ENCODE results near the gene ALPK3. TPM values are rescaled to one million over a fixed set of nuclear protein-coding genes. Genes with fewer than 3 reads are reported as not detected.

The ALPK3 gene
- total RNA-seq, 1 experiment from 2014 or later = 0.07 TPM

DNA sequence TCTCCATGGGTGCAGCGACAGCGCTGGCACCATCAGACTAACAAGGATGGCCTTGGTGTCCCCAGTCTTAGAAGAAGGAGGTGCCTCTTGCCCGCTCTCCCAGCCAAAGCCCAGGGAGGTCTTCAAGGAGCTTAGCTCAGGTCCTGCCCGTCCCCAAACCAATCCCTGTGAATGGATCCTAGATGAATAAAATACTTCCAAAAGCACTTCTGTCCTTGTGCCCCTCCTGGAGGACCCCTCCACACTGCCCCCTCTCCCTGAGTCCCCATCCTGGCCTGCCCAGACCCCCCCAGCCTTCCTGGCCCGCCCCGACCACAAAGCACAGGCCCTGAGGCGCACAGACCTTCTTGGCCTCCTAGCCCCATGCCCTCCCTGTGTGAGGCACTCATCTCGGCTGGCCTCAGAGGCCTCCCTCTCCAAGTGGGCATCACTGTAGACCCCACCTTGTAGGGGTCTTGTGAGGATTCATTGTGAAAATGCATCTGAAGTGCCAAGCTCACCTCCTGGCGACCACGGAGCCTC is 75.7 kb downstream of the ALPK3 start:
- H3K4me1 Mint-ChIP-seq (ENCODE audit: insufficient read depth, unreplicated experiment) = no peaks in the 10 kb centered on the region
- TF ChIP-seq, protein P1, sequence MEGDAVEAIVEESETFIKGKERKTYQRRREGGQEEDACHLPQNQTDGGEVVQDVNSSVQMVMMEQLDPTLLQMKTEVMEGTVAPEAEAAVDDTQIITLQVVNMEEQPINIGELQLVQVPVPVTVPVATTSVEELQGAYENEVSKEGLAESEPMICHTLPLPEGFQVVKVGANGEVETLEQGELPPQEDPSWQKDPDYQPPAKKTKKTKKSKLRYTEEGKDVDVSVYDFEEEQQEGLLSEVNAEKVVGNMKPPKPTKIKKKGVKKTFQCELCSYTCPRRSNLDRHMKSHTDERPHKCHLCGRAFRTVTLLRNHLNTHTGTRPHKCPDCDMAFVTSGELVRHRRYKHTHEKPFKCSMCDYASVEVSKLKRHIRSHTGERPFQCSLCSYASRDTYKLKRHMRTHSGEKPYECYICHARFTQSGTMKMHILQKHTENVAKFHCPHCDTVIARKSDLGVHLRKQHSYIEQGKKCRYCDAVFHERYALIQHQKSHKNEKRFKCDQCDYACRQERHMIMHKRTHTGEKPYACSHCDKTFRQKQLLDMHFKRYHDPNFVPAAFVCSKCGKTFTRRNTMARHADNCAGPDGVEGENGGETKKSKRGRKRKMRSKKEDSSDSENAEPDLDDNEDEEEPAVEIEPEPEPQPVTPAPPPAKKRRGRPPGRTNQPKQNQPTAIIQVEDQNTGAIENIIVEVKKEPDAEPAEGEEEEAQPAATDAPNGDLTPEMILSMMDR (IDR thresholded peaks at IDR 0.05; ENCODE audit: unreplicated experiment) = no peak
- peaks cover 14% of the 10 kb centered on the region for H3K27me3 Mint-ChIP-seq (ENCODE audit: insufficient read depth, unreplicated experiment)
- ChIA-PET POLR2A (no interaction called here), CTCF (interaction anchor here (0.9 kb wide), 1 partner anchor 20 kb away, joined by 4 read pairs; no protein-coding TSS in a partner anchor)
- DNase-seq (ENCODE audit: unreplicated experiment) = no peak
- H3K4me3 Mint-ChIP-seq (ENCODE audit: unreplicated experiment) = no peak overlapping the region
- BruUV-seq (replicated peaks) = no TSS peak
- H3K9me3 Mint-ChIP-seq (ENCODE audit: unreplicated experiment) = no peaks in the 10 kb centered on the region
- intact Hi-C loops (cut with micrococcal nuclease) = no loop called here
- no peaks in the 10 kb centered on the region for H3K36me3 Mint-ChIP-seq (ENCODE audit: insufficient read depth, unreplicated experiment)
- H3K27ac Mint-ChIP-seq (ENCODE audit: low read depth, unreplicated experiment) = no peak overlapping the region

DNA sequence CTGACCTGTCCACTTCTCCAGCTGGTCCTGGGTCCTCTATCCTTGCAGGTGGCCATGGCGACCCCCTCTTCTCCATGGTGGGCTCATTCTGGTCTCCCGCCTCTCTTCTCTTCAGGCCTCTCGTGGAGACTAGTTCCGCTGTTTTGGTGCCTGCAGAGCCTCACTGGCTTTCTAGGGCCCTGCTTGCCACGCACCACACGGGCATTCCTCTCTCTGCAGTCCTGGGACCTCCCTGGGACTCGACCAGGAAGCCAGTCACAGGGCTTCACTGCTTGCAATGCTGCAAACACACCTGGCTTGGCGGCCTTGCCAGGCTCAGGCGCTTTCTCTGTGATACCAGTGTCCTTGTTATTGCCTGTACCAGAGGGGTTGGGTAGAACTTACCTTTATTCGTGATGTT is 76.5 kb downstream of the ALPK3 start:
- Mint-ChIP-seq H3K4me3 (ENCODE audit: unreplicated experiment) (no peak overlapping the region), H3K36me3 (ENCODE audit: insufficient read depth, unreplicated experiment) (no peaks in the 10 kb centered on the region), H3K4me1 (ENCODE audit: insufficient read depth, unreplicated experiment) (no peaks in the 10 kb centered on the region), H3K9me3 (ENCODE audit: unreplicated experiment) (no peaks in the 10 kb centered on the region), H3K27ac (ENCODE audit: low read depth, unreplicated experiment) (no peak overlapping the region), H3K27me3 (ENCODE audit: insufficient read depth, unreplicated experiment) (peaks cover 21% of the 10 kb centered on the region)
- BruUV-seq (replicated peaks) = no TSS peak
- CTCF ChIA-PET = interaction anchor here (0.7 to 0.9 kb wide), 2 partner anchors 10 to 19 kb away, joined by 3 to 4 read pairs; no protein-coding TSS in a partner anchor
- POLR2A ChIA-PET = interaction anchor here (0.6 kb wide), 1 partner anchor 86 kb away, joined by 3 read pairs; no protein-coding TSS in a partner anchor
- DNase-seq (ENCODE audit: unreplicated experiment) = no peak
- intact Hi-C loops (cut with micrococcal nuclease) = no loop called here
- TF ChIP-seq, protein P1 (IDR thresholded peaks at IDR 0.05; ENCODE audit: unreplicated experiment) = no peak

DNA sequence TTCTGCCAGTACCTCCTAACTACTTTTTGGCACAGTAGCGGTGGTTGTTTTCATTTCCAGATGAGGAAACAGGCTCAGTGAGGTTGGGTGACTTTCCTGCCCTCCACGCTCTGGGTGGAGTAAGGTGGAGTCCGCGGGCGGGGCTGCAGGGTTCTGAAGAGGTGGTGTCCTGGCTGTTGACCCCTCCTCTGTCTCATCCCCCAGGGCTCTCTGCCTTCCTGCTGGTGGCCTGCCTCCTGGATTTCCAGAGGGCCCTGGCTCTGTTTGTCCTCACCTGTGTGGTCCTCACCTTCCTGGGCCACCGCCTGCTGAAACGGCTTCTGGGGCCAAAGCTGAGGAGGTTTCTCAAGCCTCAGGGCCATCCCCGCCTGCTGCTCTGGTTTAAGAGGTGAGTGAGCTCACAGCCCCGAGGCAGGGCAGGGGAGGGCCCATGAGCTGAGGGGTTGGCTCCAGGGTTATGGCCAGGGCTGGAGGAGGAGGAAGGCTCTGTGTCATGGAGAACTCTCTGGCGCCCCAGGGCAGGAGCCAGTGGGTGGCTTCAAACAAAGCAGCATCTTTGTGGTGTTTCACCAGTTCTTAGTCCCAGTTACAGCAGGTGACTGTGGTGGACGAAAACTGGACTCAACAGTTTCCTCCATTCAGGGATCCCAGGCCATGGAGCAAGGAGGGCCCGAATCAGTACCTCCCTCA is 77.7 kb downstream of the ALPK3 start:
- Mint-ChIP-seq H3K36me3 (ENCODE audit: insufficient read depth, unreplicated experiment) (no peaks in the 10 kb centered on the region), H3K4me3 (ENCODE audit: unreplicated experiment) (no peak overlapping the region), H3K27ac (ENCODE audit: low read depth, unreplicated experiment) (no peak overlapping the region), H3K4me1 (ENCODE audit: insufficient read depth, unreplicated experiment) (no peaks in the 10 kb centered on the region), H3K9me3 (ENCODE audit: unreplicated experiment) (no peaks in the 10 kb centered on the region), H3K27me3 (ENCODE audit: insufficient read depth, unreplicated experiment) (peaks cover 34% of the 10 kb centered on the region)
- BruUV-seq (replicated peaks) = no TSS peak
- CTCF ChIA-PET = interaction anchor here (0.6 kb wide), 1 partner anchor 22 kb away, joined by 3 read pairs; no protein-coding TSS in a partner anchor
- intact Hi-C loops (cut with micrococcal nuclease) = no loop called here
- POLR2A ChIA-PET = no interaction called here
- DNase-seq (ENCODE audit: unreplicated experiment) = no peak
- TF ChIP-seq, protein P1 (IDR thresholded peaks at IDR 0.05; ENCODE audit: unreplicated experiment) = no peak

DNA sequence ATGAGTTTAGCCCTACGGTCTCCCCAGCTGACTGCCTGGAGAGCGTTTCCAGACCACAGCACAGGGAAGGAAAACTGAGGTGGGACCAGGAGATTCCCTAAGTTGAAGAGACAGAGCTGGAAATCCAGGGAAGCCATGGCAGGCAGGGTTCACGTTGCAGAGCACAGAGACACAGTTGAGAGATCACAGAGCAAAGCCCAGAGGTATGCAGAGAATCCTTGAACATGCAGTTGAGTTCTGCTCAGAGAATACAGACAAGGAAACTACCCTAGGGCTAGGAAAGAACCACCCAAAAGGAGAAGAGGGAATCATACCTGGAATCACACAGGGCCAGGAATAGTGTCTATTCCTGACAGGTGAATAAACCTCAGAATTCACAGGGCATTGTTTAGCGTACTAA is 81.6 kb downstream of the ALPK3 start:
- BruUV-seq (replicated peaks) = no TSS peak
- Mint-ChIP-seq H3K36me3 (ENCODE audit: insufficient read depth, unreplicated experiment) (no peaks in the 10 kb centered on the region), H3K4me3 (ENCODE audit: unreplicated experiment) (no peak overlapping the region), H3K27ac (ENCODE audit: low read depth, unreplicated experiment) (no peak overlapping the region), H3K4me1 (ENCODE audit: insufficient read depth, unreplicated experiment) (no peaks in the 10 kb centered on the region), H3K9me3 (ENCODE audit: unreplicated experiment) (no peaks in the 10 kb centered on the region), H3K27me3 (ENCODE audit: insufficient read depth, unreplicated experiment) (peaks cover 23% of the 10 kb centered on the region)
- intact Hi-C loops (cut with micrococcal nuclease) = no loop called here
- TF ChIP-seq, protein P1 (IDR thresholded peaks at IDR 0.05; ENCODE audit: unreplicated experiment) = no peak
- CTCF ChIA-PET = interaction anchor here (0.7 to 1.6 kb wide), 3 partner anchors 9 to 306 kb away, joined by 3 to 5 read pairs (median 4); no protein-coding TSS in a partner anchor
- DNase-seq (ENCODE audit: unreplicated experiment) = no peak
- POLR2A ChIA-PET = no interaction called here
